ENCODE measurements around the gene EEFSEC. TPM values are rescaled to one million over a fixed set of nuclear protein-coding genes. Genes with fewer than 3 reads are reported as not detected.

EEFSEC gene
- total and polyA plus RNA-seq, 4 donors, result 9.8 to 20.1 (median 11.6) TPM

GRCh38 chr3:128429751-128430150 lies 276.5 kb downstream of the EEFSEC start:
- Histone ChIP-seq H3K9ac (ENCODE audit: insufficient read depth in 1 of 2, low read length in 2 of 2) (no peak overlapping the region), H3K27me3 (ENCODE audit: control insufficient read depth in 3 of 3, insufficient read depth in 3 of 3, low read length in 2 of 3) (peaks cover 0 to 34% (median 28%) of the 10 kb centered on the region in 3 donors), H3K9me3 (ENCODE audit: control insufficient read depth in 4 of 4, insufficient read depth in 3 of 4, low read length in 3 of 4) (no peaks in the 10 kb centered on the region), H3K4me3 (no peak overlapping the region), H3K27ac (ENCODE audit: low read depth in 1 of 2, low read length in 1 of 2) (no peak overlapping the region), H3K36me3 (ENCODE audit: control insufficient read depth in 4 of 4, insufficient read depth in 4 of 4, low read length in 4 of 4) (no peaks in the 10 kb centered on the region), H3K4me1 (ENCODE audit: control insufficient read depth in 5 of 5, insufficient read depth in 5 of 5, low read length in 5 of 5) (peaks cover 0 to 6% (median 1%) of the 10 kb centered on the region in 5 donors)
- whole genome bisulfite sequencing, 2 donors, result 93 to 94% methylated on average over 8 of the region's 8 CpGs
- TF ChIP-seq CTCF (IDR thresholded peaks at IDR 0.05; ENCODE audit: control extremely low read depth, extremely low read depth), result no peak
- DNase-seq (no peak), ATAC-seq (ENCODE audit: insufficient read depth, low FRiP score) (no peak)

- no peak overlapping the region for H3K4me3 ChIP-seq
- H3K9me3 ChIP-seq (ENCODE audit: control insufficient read depth in 4 of 4, insufficient read depth in 3 of 4, low read length in 3 of 4), result no peaks in the 10 kb centered on the region
- no peak for TF ChIP-seq CTCF (IDR thresholded peaks at IDR 0.05; ENCODE audit: control extremely low read depth, extremely low read depth)
- no peak overlapping the region for H3K27ac ChIP-seq (ENCODE audit: low read depth in 1 of 2, low read length in 1 of 2)
- peaks cover 0 to 6% (median 3%) of the 10 kb centered on the region in 5 donors for H3K4me1 ChIP-seq (ENCODE audit: control insufficient read depth in 5 of 5, insufficient read depth in 5 of 5, low read length in 5 of 5)
- H3K9ac ChIP-seq (ENCODE audit: insufficient read depth in 1 of 2, low read length in 2 of 2), result no peak overlapping the region
- peaks cover 0 to 34% (median 28%) of the 10 kb centered on the region in 3 donors for H3K27me3 ChIP-seq (ENCODE audit: control insufficient read depth in 3 of 3, insufficient read depth in 3 of 3, low read length in 2 of 3)
- no peak for DNase-seq
- WGBS, 2 donors, result 91% methylated on average over 10 of the region's 10 CpGs
- no peaks in the 10 kb centered on the region for H3K36me3 ChIP-seq (ENCODE audit: control insufficient read depth in 4 of 4, insufficient read depth in 4 of 4, low read length in 4 of 4)
- no peak for ATAC-seq (ENCODE audit: insufficient read depth, low FRiP score)
These were observed 277.0 kb downstream of the EEFSEC start for GRCh38 chr3:128430301-128430700.

GRCh38 chr3:128430731-128431130 lies 277.4 kb downstream of the EEFSEC start:
- H3K27ac ChIP-seq (ENCODE audit: low read depth in 1 of 2, low read length in 1 of 2), result no peak overlapping the region
- H3K9me3 ChIP-seq (ENCODE audit: control insufficient read depth in 4 of 4, insufficient read depth in 3 of 4, low read length in 3 of 4), result no peaks in the 10 kb centered on the region
- no peak overlapping the region for H3K4me3 ChIP-seq
- peaks cover 0 to 6% (median 3%) of the 10 kb centered on the region in 5 donors for H3K4me1 ChIP-seq (ENCODE audit: control insufficient read depth in 5 of 5, insufficient read depth in 5 of 5, low read length in 5 of 5)
- H3K36me3 ChIP-seq (ENCODE audit: control insufficient read depth in 4 of 4, insufficient read depth in 4 of 4, low read length in 4 of 4), result no peaks in the 10 kb centered on the region
- no peak for TF ChIP-seq CTCF (IDR thresholded peaks at IDR 0.05; ENCODE audit: control extremely low read depth, extremely low read depth)
- no peak overlapping the region for H3K9ac ChIP-seq (ENCODE audit: insufficient read depth in 1 of 2, low read length in 2 of 2)
- no peak for ATAC-seq (ENCODE audit: insufficient read depth, low FRiP score)
- peaks cover 0 to 34% (median 28%) of the 10 kb centered on the region in 3 donors for H3K27me3 ChIP-seq (ENCODE audit: control insufficient read depth in 3 of 3, insufficient read depth in 3 of 3, low read length in 2 of 3)
- WGBS, 2 donors, result 84 to 88% methylated on average over 8 of the region's 8 CpGs
- DNase-seq, result no peak

GRCh38 chr3:128431803-128432300 lies 278.6 kb downstream of the EEFSEC start:
- H3K4me3 ChIP-seq, result no peak overlapping the region
- no peak overlapping the region for H3K9ac ChIP-seq (ENCODE audit: insufficient read depth in 1 of 2, low read length in 2 of 2)
- WGBS, 2 donors, result 80 to 84% methylated on average over 13 of the region's 13 CpGs
- H3K27me3 ChIP-seq (ENCODE audit: control insufficient read depth in 3 of 3, insufficient read depth in 3 of 3, low read length in 2 of 3), result peaks cover 0 to 34% (median 31%) of the 10 kb centered on the region in 3 donors
- no peak for DNase-seq
- no peak for ATAC-seq (ENCODE audit: insufficient read depth, low FRiP score)
- TF ChIP-seq CTCF (IDR thresholded peaks at IDR 0.05; ENCODE audit: control extremely low read depth, extremely low read depth), result no peak
- no peaks in the 10 kb centered on the region for H3K9me3 ChIP-seq (ENCODE audit: control insufficient read depth in 4 of 4, insufficient read depth in 3 of 4, low read length in 3 of 4)
- peaks cover 0 to 5% (median 3%) of the 10 kb centered on the region in 5 donors for H3K4me1 ChIP-seq (ENCODE audit: control insufficient read depth in 5 of 5, insufficient read depth in 5 of 5, low read length in 5 of 5)
- no peak overlapping the region for H3K27ac ChIP-seq (ENCODE audit: low read depth in 1 of 2, low read length in 1 of 2)
- H3K36me3 ChIP-seq (ENCODE audit: control insufficient read depth in 4 of 4, insufficient read depth in 4 of 4, low read length in 4 of 4), result no peaks in the 10 kb centered on the region

Data from lung (tissue), 12 donors.